IMR-90 (cell line): ENCODE data around the gene SEPTIN10. TPM values are rescaled to one million over a fixed set of nuclear protein-coding genes. Genes with fewer than 3 reads are reported as not detected.

Experiments used
- ATAC-seq: fragments of 200-7000 bp; cut with Tn5 transposase; 2 replicates; pipeline ENCODE4 v1.9.1; 2020; ENCODE audit warnings: low read depth, mild to moderate bottlenecking, moderate library complexity
- BruUV-seq: library from RNA; stranded (reverse); fragments of 400-500 nt; replicated peaks from 2 replicates; lab custom pipeline; 2021; lab: Mats Ljungman, UMichigan
- CTCF ChIA-PET: fragments of 300-600 bp; formaldehyde crosslinking; extraction: SDS; loops from one replicate; lab custom pipeline; 2021; ENCODE audit warnings: antibody characterized with exemption; lab: Yijun Ruan, JAX
- POLR2A ChIA-PET: fragments of 300-600 bp; sonication (Branson Sonifier 250); formaldehyde crosslinking; loops from one replicate; lab custom pipeline; 2022; ENCODE audit warnings: antibody characterized with exemption; ENCODE audit not compliant: unreplicated experiment; lab: Charles Lee
- DNase-seq: peaks from one replicate; pipeline ENCODE4 v3.0.0; 2013
- H2AFZ ChIP-seq: replicated peaks from 2 replicates; pipeline ENCODE3; 2013; ENCODE audit warnings: low read length, mild to moderate bottlenecking; ENCODE audit not compliant: poor library complexity
- H2AK5ac ChIP-seq: 2 replicates; pipeline ENCODE4 v1.6.1; 2013; ENCODE audit warnings: low read depth, low read length, inconsistent platforms
- H2AK9ac ChIP-seq: replicated peaks from 2 replicates; pipeline ENCODE3; 2013; ENCODE audit warnings: mild to moderate bottlenecking, low read depth, low read length, moderate library complexity; ENCODE audit not compliant: poor library complexity
- H2BK120ac ChIP-seq: 2 replicates; pipeline ENCODE4 v1.6.1; 2013; ENCODE audit warnings: low read depth, low read length, inconsistent platforms
- H2BK15ac ChIP-seq: 3 replicates; pipeline ENCODE4 v1.6.1; 2013; ENCODE audit warnings: low read depth, low read length, inconsistent platforms
- H2BK20ac ChIP-seq: 2 replicates; pipeline ENCODE4 v1.6.1; 2013; ENCODE audit warnings: low read depth, mild to moderate bottlenecking, inconsistent platforms, low read length, moderate library complexity
- H2BK5ac ChIP-seq: 2 replicates; pipeline ENCODE4 v1.6.1; 2013; ENCODE audit warnings: mild to moderate bottlenecking, low read depth, low read length, inconsistent platforms; ENCODE audit not compliant: poor library complexity, severe bottlenecking
- H3K14ac ChIP-seq: replicated peaks from 2 replicates; pipeline ENCODE4 v1.6.1; 2013; ENCODE audit warnings: low read depth, low read length, inconsistent platforms
- H3K18ac ChIP-seq: 2 replicates; pipeline ENCODE4 v1.6.1; 2013; ENCODE audit warnings: low read depth, low read length, control low read depth
- H3K23ac ChIP-seq: 2 replicates; pipeline ENCODE4 v1.6.1; 2013; ENCODE audit warnings: low read depth, low read length, inconsistent platforms
- H3K27ac ChIP-seq: 2 replicates; pipeline ENCODE4 v1.5.1; 2013; ENCODE audit warnings: mild to moderate bottlenecking, control low read depth, low read length; ENCODE audit not compliant: insufficient read depth
- H3K27me3 ChIP-seq: 2 replicates; pipeline ENCODE4 v1.6.1; 2013; ENCODE audit warnings: low read length; ENCODE audit not compliant: control insufficient read depth, insufficient read depth
- H3K36me3 ChIP-seq: 2 replicates; pipeline ENCODE4 v1.6.1; 2013; ENCODE audit warnings: low read length, mixed read lengths; ENCODE audit not compliant: control insufficient read depth, insufficient read depth
- H3K4ac ChIP-seq: 2 replicates; pipeline ENCODE4 v1.6.1; 2013; ENCODE audit warnings: low read depth, low read length, inconsistent platforms
- H3K4me1 ChIP-seq: 2 replicates; pipeline ENCODE4 v1.6.1; 2013; ENCODE audit warnings: low read length, mixed read lengths; ENCODE audit not compliant: control insufficient read depth, insufficient read depth
- H3K4me2 ChIP-seq: 2 replicates; pipeline ENCODE4 v1.6.1; 2013; ENCODE audit warnings: low read depth, mild to moderate bottlenecking, control low read depth, low read length, moderate library complexity
- H3K4me3 ChIP-seq: 2 replicates; pipeline ENCODE4 v1.5.1; 2013; ENCODE audit warnings: low read depth, mild to moderate bottlenecking, control low read depth, low read length, moderate library complexity; ENCODE audit not compliant: insufficient read depth
- H3K56ac ChIP-seq: 2 replicates; pipeline ENCODE4 v1.6.1; 2013; ENCODE audit warnings: low read length, inconsistent platforms; ENCODE audit not compliant: insufficient read depth; ENCODE audit errors: extremely low read depth
- H3K79me1 ChIP-seq, 2 experiments: 2 replicates each; pipeline ENCODE4 v1.6.1; 2013; ENCODE audit warnings: low read length in 2 of 2, inconsistent platforms in 1 of 2, low read depth in 1 of 2
- H3K9ac ChIP-seq: 2 replicates; pipeline ENCODE4 v1.6.1; 2013; ENCODE audit warnings: low read depth, low read length, control low read depth
- H3K9me1 ChIP-seq: 2 replicates; pipeline ENCODE4 v1.6.1; 2013; ENCODE audit warnings: low read length, inconsistent platforms; ENCODE audit not compliant: insufficient read depth
- H3K9me3 ChIP-seq: 2 replicates; pipeline ENCODE4 v1.6.1; 2013; ENCODE audit warnings: low read length; ENCODE audit not compliant: control insufficient read depth, insufficient read depth
- H4K20me1 ChIP-seq: 2 replicates; pipeline ENCODE4 v1.6.1; 2013; ENCODE audit warnings: low read length, inconsistent platforms; ENCODE audit not compliant: insufficient read depth
- H4K5ac ChIP-seq: 2 replicates; pipeline ENCODE4 v1.6.1; 2013; ENCODE audit warnings: mild to moderate bottlenecking, low read depth, low read length, control low read depth
- H4K8ac ChIP-seq, 2 experiments: 2 replicates each; pipeline ENCODE4 v1.6.1; 2013; ENCODE audit warnings: low read depth in 2 of 2, low read length in 2 of 2, control low read depth in 1 of 2, inconsistent platforms in 1 of 2
- H4K91ac ChIP-seq: 2 replicates; pipeline ENCODE4 v1.6.1; 2013; ENCODE audit warnings: low read depth, low read length, inconsistent platforms; ENCODE audit not compliant: insufficient read depth
- BHLHE40 ChIP-seq: fragments of 150-350 bp; IDR thresholded peaks from 2 replicates; pipeline ENCODE4 v1.6.1; 2016; ENCODE audit warnings: mild to moderate bottlenecking, low read depth, low read length
- CEBPB ChIP-seq: IDR thresholded peaks from 2 replicates; pipeline ENCODE4 v1.6.1; 2012; ENCODE audit warnings: low read depth, low read length, improper control_type of control experiment
- CHD1 ChIP-seq: IDR thresholded peaks from 2 replicates; pipeline ENCODE4 v1.6.1; 2012; ENCODE audit warnings: low read depth, low read length, improper control_type of control experiment
- CTCF ChIP-seq: conservative IDR thresholded peaks from 2 replicates; pipeline ENCODE4 v1.5.1; 2012; ENCODE audit warnings: mild to moderate bottlenecking, low read depth, low read length, improper control_type of control experiment
- ELK1 ChIP-seq: fragments of 150-350 bp; IDR thresholded peaks from 2 replicates; pipeline ENCODE4 v1.6.1; 2016; ENCODE audit warnings: low read depth, mild to moderate bottlenecking, low read length, moderate library complexity, borderline replicate concordance
- FOS ChIP-seq: fragments of 150-350 bp; IDR thresholded peaks from 2 replicates; pipeline ENCODE4 v1.6.1; 2016; ENCODE audit warnings: low read depth, low read length
- MAFK ChIP-seq: IDR thresholded peaks from 2 replicates; pipeline ENCODE4 v1.6.1; 2012; ENCODE audit warnings: low read depth, low read length, improper control_type of control experiment
- MAZ ChIP-seq: IDR thresholded peaks from 2 replicates; pipeline ENCODE4 v1.6.1; 2012; ENCODE audit warnings: low read depth, mild to moderate bottlenecking, low read length, improper control_type of control experiment, moderate library complexity, borderline replicate concordance
- MXI1 ChIP-seq: IDR thresholded peaks from 2 replicates; pipeline ENCODE4 v1.6.1; 2012; ENCODE audit warnings: low read depth, mild to moderate bottlenecking, low read length, moderate library complexity, borderline replicate concordance
- NFE2L2 ChIP-seq: fragments of 150-350 bp; IDR thresholded peaks from 2 replicates; pipeline ENCODE4 v1.6.1; 2016; ENCODE audit warnings: low read depth, mild to moderate bottlenecking, low read length
- POLR2A ChIP-seq: IDR thresholded peaks from 2 replicates; pipeline ENCODE4 v1.6.1; 2012; ENCODE audit warnings: mild to moderate bottlenecking, low read depth, low read length
- RAD21 ChIP-seq: IDR thresholded peaks from 2 replicates; pipeline ENCODE4 v1.6.1; 2012; ENCODE audit warnings: low read length, improper control_type of control experiment
- RCOR1 ChIP-seq: IDR thresholded peaks from 2 replicates; pipeline ENCODE4 v1.6.1; 2012; ENCODE audit warnings: mild to moderate bottlenecking, low read length, improper control_type of control experiment; ENCODE audit not compliant: insufficient replicate concordance
- RFX5 ChIP-seq: IDR thresholded peaks from 2 replicates; pipeline ENCODE4 v1.8.0; 2012; ENCODE audit warnings: low read depth, mild to moderate bottlenecking, low read length, moderate library complexity
- SMC3 ChIP-seq: fragments of 150-350 bp; IDR thresholded peaks from 2 replicates; pipeline ENCODE4 v1.6.1; 2016; ENCODE audit warnings: low read depth, mild to moderate bottlenecking, antibody characterized with exemption, low read length, moderate library complexity
- USF2 ChIP-seq: fragments of 150-350 bp; IDR thresholded peaks from 2 replicates; pipeline ENCODE4 v1.6.1; 2017; ENCODE audit warnings: mild to moderate bottlenecking, antibody characterized with exemption, low read length, low read depth
- WGBS, 2 experiments: methylation state at CpG; one replicate each; pipeline versions ENCODE4 v1.1.5 to v1.1.7; 2013; ENCODE audit warnings: missing lambda C conversion rate in 2 of 2; ENCODE audit not compliant: insufficient read length in 1 of 2; ENCODE audit errors: extremely low coverage in 2 of 2; 5-methylcytosine and 5-hydroxymethylcytosine counted together
- dilution Hi-C: fragments of 300-500 bp; cut with HindIII; formaldehyde crosslinking; loops from one replicate; pipeline ENCODE4 v1.14.3; 2018; ENCODE audit warnings: low sequenced_read_pairs; ENCODE audit not compliant: unreplicated experiment
- in situ Hi-C: fragments of 300-500 bp; cut with MboI; formaldehyde crosslinking; loops from 3 replicates; pipeline ENCODE4 v1.14.3; 2019; ENCODE audit warnings: low sequenced_read_pairs, inconsistent platforms, mixed read lengths
- intact Hi-C: fragments of 100-400 bp; cut with micrococcal nuclease; formaldehyde crosslinking; loops from 2 replicates; pipeline ENCODE4 v1.10.0; 2022
- polyA plus RNA-seq, 3 experiments: library from polyadenylated mRNA; depleted of rRNA; stranded (reverse); fragments of >200 nt; gene quantifications; 2 replicates each; pipeline ENCODE4 v1.2.3, GENCODE V29; 2012; ENCODE audit warnings: low replicate concordance in 1 of 3
- total RNA-seq: library from RNA; depleted of rRNA; stranded (reverse); fragments of >200 nt; gene quantifications from 2 replicates; pipeline ENCODE4 v1.2.3, GENCODE V29; 2012

SEPTIN10 gene
- total and polyA plus RNA-seq, 2 of the 4 experiments (the other 2 are of a cell fraction) = 55.4 to 82.6 TPM

GRCh38 chr2:109501461-109501860 is 112.3 kb downstream of the SEPTIN10 start:
- Histone ChIP-seq H4K20me1 (peaks cover 9% of the 10 kb centered on the region; the same call in 1 of the 2 replicates), H4K91ac (no peak overlapping the region), H4K8ac (no peak overlapping the region; a peak in 1 of 4 replicates), H3K9me3 (no peaks in the 10 kb centered on the region), H3K4ac (no peak overlapping the region), H3K4me3 (no peak overlapping the region), H2AFZ (no peak overlapping the region), H3K23ac (no peak overlapping the region), H3K18ac (no peak overlapping the region), H2AK5ac (peak overlapping the region; percentile 44; the same call in 1 of the 2 replicates), H3K27ac (no peak overlapping the region), H2BK5ac (no peak overlapping the region), H3K27me3 (no peaks in the 10 kb centered on the region), H3K9ac (no peak overlapping the region), H2BK15ac (no peak overlapping the region), H3K14ac (no peak overlapping the region), H3K36me3 (peaks cover 20% of the 10 kb centered on the region), H2BK120ac (no peak overlapping the region), H2AK9ac (no peak overlapping the region), H3K79me1 (peaks cover 0 to 26% of the 10 kb centered on the region in 2 experiments; a peak in 2 of 4 replicates), H3K56ac (no peak overlapping the region), H3K4me2 (no peak overlapping the region), H3K4me1 (peaks cover 14% of the 10 kb centered on the region), H4K5ac (no peak overlapping the region), H3K9me1 (peaks cover 29% of the 10 kb centered on the region), H2BK20ac (no peak overlapping the region)
- TF ChIP-seq SMC3 = no peak
- TF ChIP-seq MAZ = no peak
- no peak for TF ChIP-seq FOS
- TF ChIP-seq MAFK = no peak
- no peak for TF ChIP-seq ELK1
- no peak for TF ChIP-seq CEBPB
- no peak for TF ChIP-seq RFX5
- no peak for TF ChIP-seq MXI1
- TF ChIP-seq USF2 = no peak
- no peak for TF ChIP-seq BHLHE40
- TF ChIP-seq NFE2L2 = no peak
- no peak for TF ChIP-seq RCOR1
- no peak for TF ChIP-seq POLR2A
- no peak for TF ChIP-seq CTCF
- TF ChIP-seq RAD21 = no peak
- TF ChIP-seq CHD1 = no peak
- no peak for DNase-seq
- dilution Hi-C loops (no loop called here), intact Hi-C loops (no loop called here), in situ Hi-C loops (loop anchor here (5.0 kb wide), 1 partner anchor 569 kb away; no protein-coding TSS in a partner anchor)
- no TSS peak for BruUV-seq
- no peak for ATAC-seq
- WGBS, 2 experiments = 98% methylated on average over 11 of the region's 21 CpGs; no CpG with 5 or more reads in 1 of the 2 experiments
- ChIA-PET POLR2A (no interaction called here), CTCF (no interaction called here)
